NCI-H1694 (cell line): ENCODE data around the gene ADSS1.
"Not testable (repeated sequence)": the region's sequence is repeated elsewhere in the genome, so short reads cannot be mapped to it uniquely, and the experiment has no call there.

Source experiments
- DNase-seq: peaks from one replicate; lab custom pipeline; 2025; lab: John Stamatoyannopoulos, UW

ADSS1 gene

DNA sequence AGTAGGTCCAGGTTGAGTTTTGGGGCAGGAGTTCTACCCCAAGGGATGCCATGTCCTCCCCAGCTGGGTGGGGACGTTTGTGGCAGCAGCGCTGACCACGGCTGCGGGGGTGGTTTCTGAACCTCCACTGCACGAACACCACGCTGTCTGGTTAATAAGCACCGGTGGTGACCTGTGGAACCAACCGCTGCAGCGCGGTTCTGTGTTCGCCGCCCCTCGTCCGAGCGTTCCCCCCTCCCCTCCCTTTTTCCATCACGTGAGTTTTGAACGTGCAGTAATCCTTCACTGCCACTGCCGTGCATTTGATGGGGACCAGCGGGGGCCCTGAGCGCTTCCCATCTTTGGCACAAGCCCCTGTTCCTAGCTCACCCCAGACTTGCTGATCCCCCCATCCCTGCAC lies 6.4 kb upstream of the ADSS1 start:
- DNase-seq, result no peak

DNA sequence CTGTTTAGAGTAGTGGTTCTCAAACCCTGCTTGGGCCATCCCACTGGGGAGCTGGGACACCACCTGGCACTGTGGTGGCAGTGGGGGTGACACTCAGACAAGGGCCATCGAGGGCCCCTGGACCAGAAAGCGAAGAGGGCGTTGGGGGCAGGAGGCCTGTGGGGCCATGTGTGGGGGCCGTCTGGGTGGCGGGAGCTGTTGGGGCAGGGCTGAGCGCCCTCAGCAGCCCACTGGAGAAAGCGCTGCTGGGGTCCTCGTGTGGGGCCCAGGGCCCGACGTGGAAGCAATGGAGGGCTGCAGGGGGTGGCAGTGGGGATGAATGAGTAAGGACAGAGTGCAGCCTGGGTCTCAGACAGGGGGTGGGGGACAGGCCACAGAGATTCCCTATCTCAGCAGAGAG lies 5.9 kb upstream of the ADSS1 start:
- no peak for DNase-seq

DNA sequence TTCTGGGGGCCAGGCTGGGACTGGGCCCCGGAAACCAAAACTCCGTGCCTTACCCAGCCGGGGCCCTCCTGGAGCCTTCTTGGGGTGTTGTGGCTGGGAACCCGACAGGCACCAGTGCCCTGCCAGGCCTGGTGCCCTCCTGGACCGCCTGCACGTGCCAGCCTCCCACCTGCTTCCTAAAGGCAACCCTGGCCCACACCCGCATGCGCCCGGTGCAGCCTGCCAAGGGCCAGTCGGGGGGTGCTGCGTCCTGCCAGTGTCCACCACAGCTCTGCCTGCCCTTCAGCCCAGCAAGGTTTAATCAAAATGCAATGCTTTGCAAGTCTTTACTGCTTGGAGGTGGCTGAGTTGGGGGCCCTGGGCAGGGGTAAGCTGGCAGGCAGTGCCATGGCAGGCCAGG lies 5.2 kb upstream of the ADSS1 start:
- no peak for DNase-seq

DNA sequence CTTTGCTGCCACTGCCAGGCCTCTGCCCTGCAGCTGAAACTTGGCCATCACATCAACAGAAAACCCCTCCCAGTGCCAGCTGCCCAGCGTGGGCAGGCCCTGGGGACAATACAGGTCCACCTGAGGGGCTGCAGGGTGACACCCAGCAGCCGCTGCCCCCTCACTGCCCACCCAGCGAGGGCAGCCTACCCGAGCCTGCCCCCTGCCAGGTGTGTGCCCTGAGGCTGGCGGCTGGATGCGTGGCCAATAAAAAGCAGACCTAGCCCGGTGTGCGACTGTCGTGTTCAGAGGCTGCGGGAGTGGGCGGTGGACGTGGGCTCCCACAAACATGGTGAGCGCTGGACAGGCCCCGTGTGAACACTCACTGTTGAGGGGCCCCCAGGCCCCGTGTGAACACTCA lies 4.7 kb upstream of the ADSS1 start:
- DNase-seq, result no peak

DNA sequence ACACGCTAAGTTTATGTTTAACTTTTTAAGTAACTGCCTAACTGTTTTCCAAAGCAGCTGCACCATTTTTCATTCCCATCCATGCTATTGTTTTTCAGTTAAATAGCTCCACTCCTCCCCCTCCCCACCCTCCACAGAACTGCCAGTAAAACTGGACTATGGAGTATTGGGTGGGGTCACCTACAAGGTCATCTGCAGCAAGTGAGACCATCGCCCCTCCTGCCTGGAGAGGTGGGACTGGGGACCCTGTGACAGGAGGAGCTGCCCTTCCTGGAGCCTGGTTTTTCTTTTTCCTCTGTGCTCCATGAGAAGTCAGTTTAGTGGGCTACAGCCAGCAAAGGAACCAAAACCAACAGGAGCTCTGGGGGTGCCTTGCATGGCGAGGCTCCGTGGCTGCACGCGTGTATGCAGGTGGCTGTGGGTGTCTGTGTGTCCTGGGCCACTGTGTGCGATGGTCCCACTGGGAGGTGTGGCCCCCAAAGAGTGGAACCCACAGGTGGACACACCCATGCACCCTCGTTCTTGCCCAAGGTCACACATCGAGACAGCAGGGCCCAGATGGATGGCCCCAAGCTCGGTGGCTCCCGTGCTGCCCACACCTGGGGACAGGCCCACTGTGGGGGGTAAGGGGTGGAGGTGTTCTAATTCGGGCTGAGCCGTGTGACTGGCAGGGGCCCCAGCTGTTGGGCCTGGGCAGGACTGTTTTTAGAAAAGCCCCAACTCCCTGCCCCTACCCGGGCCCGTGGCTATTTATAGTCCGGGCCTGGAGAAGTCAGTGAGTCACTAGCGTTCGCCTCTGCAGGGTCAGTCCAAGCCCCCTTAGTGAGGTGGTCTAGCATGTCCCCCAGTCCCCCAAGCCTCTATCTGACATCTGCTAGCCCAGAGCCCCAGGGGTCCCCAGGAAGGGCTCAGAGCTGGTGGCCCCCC lies 2.3 kb upstream of the ADSS1 start:
- DNase-seq, result no peak

DNA sequence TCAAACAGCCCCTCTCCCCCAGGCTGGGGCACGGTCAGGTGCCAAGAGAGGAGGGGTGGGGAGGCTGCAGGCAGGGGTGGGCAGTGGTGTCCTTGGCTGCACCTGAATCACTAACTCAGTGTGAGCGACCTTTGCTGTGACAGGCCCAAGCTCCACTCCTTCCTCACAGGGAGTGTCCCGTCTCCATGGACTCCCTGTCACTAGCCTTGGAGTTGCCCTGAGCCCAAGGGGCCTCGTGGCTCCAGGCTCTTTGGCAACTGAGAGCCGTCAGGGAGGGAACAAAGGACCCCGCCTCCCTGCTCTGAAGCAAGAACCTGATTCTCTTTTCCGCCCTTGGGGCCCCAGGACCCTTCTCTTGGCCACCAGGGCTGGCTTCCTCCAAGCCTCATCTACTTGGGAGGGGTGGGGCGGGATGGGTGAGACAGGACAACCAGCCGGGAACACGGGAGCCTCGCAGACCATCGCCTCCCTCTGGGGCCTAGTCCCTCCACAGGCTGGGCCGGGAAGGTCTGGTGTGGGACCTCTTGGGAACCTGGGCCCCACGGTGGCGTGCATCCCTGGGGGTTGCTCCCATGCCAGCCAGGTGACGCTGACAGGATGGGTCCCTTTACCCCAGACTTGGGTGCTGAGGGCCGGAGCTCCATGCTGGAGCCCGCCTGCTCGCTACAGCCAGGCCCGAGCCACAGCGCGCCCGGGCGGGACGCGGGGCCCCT lies 935 bp upstream of the ADSS1 start:
- DNase-seq, result no peak

DNA sequence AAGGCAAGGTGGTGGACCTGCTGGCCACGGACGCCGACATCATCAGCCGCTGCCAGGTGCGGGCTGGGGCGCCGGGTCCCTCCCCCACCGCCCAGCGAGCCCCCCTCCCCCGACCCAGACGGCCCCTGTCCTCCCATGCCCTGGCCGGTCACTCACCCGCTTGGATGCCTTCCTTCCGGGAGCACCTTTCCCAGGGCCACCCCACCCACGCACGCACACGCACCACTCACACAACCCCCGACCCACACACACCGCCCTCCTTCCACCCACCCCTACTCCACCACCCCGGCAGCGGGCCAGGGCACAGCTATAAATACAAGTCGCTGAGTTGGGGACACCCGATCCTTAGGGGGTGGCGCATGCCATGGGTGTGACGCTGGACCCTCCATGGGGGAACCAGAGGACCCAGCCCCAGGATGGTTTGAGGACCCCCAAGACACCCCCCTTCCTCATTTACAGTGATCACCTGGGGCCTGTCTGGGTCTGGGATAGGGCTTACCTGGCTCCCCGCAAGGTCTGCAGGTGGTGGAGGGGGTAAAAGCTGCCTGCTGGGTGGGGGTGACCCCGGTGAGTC lies 465 bp downstream of the ADSS1 start:
- no peak for DNase-seq

DNA sequence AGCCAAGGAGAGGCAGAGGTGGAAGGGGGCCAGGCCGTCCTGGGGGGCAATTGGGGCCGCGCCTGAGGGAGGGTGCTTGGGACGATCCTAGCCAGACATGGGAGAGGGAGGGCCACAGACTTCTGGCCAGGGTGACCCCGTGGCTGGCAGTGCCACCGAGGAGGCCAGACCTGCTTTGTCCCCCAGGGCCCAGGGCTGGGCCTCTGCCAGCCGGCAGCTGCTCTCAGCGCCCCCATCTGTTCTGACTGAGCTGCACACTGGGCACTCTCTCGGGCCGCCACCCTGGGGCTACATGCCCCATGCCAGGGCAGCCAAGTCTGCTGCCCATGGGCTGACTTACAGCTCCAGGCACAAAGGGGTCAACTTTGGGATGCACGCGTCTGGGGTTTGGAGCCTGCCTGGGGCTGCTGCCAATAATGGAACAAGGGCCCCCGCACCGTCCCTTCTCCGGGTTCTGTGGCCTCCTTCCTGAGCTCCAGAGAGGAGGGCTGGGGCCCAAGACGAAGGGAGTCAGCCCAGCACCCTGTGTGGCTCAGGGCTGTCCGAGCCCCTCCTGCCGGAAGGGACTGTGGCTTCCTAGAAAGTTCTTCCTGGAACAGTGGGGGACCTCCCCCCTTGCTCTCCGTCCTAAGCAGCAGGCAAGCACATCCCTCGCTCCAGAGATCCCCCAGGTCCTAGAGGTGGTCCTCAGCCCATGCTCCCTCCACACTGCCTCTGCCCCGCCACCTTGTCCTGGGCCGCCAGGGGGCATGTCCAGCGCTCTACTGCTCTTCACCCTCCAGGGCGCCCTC lies 1.1 kb downstream of the ADSS1 start:
- DNase-seq, result peak; percentile 34

- DNase-seq, result no peak
Measured at GRCh38 chr14:104725772-104726548, 1.9 kb downstream of the ADSS1 start.

DNA sequence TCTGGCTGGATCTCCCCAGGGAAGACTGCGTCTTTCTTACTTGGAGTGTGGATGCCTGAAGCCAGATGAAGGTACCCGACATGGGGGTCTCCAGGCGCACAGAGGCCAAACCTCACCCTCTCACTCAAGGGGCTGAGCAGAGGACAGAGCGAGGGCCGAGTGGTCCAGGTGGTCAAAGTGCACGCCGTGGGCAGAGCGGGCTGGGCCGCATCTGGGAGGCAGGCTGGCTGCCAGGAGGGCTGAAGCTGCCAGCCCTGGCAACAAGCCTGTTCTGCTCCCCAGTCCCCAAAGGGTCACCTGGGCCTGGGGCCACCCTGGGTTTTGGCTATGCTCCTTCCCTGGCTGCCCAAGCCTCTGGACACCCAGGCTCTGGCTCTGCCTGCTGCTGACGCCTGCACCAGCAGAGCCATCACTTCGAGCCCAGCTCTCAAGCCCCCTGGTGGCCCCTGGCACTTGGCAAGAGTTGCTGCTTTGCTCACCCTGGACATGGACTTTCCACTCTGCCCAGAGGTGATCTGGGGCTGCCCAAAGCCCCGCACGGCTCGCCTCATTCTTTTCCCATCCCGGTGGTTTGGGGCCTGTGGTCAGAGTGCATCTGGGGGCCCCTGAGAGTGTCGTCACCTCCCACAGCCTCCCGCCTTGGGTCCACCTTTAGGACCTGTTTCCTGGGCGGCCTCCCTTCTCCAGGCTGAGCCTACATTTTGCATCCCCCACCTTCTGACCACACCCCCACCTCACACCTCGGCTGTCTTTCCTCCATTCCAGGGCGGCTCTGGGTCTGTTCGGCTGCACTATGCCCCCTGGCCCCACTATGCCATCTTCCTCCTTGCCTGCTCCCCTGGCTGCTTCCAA lies 2.8 kb downstream of the ADSS1 start:
- no peak for DNase-seq

- no peak for DNase-seq
Measured at GRCh38 chr14:104728631-104729030, 4.6 kb downstream of the ADSS1 start.

DNA sequence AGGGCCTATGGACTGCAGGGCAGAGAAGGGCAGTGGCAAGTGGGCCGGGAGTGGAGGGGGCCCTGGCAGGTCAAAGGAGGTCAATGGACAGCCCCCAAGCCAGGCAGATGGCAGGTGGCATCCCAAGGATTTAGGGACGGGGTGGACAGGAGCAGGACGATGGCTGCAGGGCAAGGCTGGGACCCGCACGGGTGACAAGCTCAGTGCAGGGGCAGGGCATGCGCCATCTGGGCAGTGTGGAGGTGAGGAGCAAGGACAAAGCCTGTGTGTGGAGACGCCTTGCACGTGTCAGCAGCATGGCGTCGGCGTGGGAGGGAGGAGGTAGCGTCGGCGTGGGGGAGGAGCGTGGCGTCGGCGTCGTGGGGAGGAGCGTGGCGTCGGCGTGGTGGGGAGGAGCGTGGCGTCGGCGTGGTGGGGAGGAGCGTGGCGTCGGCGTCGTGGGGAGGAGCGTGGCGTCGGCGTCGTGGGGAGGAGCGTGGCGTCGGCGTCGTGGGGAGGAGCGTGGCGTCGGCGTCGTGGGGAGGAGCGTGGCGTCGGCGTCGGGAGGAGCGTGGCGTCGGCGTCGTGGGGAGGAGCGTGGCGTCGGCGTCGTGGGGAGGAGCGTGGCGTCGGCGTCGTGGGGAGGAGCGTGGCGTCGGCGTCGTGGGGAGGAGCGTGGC lies 5.3 kb downstream of the ADSS1 start:
- not testable (repeated sequence) for DNase-seq

- no peak for DNase-seq
Measured at GRCh38 chr14:104729835-104730181, 5.8 kb downstream of the ADSS1 start.

- DNase-seq, result no peak
Measured at GRCh38 chr14:104730487-104730886, 6.5 kb downstream of the ADSS1 start.

GRCh38 chr14:104731320-104732294 lies 7.6 kb downstream of the ADSS1 start:
- peak; percentile 55 for DNase-seq

GRCh38 chr14:104732355-104732804 lies 8.4 kb downstream of the ADSS1 start:
- DNase-seq, result no peak

DNA sequence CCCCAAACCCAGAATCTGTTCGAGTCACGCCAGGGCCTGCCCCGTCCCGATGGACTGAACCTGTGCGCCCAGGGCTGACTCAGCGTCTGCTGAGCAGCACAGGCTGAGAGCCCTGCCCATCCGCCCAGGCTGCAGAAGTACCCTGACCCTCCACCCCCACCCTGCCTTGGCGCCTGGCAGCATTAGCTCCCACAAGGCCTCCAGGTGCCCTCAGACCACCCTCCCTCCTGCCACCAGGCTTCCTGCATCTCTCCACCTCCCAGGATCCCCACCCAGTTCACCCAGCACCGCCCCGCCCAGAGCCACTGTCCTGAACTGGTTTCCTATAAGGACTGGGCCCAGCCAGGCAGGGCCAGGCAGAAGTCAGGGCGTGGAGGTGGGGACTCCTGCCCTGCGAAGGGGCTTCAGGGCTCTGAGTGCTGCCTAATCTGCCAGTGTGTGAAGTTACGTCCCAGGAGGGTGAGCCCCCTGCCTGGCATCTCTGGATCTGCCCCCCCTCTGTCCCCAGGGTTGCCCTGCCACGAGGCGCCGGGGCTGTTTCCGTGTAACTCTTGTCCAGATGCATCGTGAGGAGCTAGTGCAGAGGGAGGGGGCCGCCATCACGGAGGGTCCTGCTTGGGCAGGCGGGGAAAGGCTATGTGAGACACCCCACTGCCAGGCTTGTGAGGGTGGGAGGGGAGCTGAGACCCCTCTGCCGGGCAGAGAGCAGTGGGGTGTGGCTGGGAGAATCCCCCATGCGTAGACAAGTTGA lies 9.1 kb downstream of the ADSS1 start:
- no peak for DNase-seq

GRCh38 chr14:104734051-104734587 lies 10.1 kb downstream of the ADSS1 start:
- DNase-seq, result no peak
